ENCODE data around the gene CRYL1.
A peak's percentile ranks its signal among the peaks of the same experiment; 100 is the strongest.

The CRYL1 gene

GRCh38 chr13:20475927-20476691 is 49.5 kb downstream of the CRYL1 start:
- TF ChIP-seq CTCF (conservative IDR thresholded peaks at IDR 0.05) (no peak), ZFX (IDR thresholded peaks at IDR 0.05) (no peak)
- peak overlapping the region; percentile 5; the same call in 1 of the 2 replicates for H3K27ac ChIP-seq

DNA sequence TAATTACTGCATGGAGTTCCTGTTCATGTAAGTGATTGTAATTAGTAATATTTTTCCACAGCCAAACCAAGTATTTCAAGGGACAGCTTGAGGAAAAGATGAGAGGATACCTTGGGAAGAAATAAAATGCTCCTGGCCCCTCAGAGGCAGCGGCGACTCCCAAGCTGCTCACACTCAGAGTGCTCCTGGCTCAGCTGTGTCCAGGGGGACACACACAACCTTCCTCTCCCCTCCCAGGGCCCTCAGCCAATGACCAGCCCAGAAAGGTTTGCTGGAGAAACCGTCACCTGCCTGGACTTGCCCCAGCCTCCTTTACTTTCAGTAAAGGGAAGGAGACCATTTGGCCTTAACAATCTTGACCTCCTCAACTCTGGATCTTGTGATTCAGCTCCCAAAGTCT is 51.1 kb downstream of the CRYL1 start:
- H3K27ac ChIP-seq: no peak overlapping the region
- no peak for TF ChIP-seq CTCF (conservative IDR thresholded peaks at IDR 0.05)
- TF ChIP-seq ZFX (IDR thresholded peaks at IDR 0.05): no peak

DNA sequence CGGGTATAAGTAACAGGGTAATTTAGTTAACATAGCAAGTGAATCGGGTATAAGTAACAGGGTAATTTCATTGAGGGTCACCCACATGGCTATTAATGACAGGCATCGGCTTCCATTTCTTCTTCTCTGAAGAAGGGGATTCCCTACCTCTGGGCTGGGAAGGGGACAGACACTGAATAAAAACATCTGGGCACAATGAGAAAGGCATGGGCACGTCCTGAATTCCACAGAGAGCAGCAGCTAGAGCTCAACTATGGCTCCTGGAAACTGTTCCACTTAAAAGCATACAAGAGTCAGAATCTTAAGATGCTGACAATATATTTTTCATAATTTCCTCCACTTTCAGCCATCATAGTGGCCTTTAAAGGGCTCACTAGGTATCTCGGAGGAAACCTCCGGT is 51.8 kb downstream of the CRYL1 start:
- no peak overlapping the region for H3K27ac ChIP-seq
- TF ChIP-seq ZFX (IDR thresholded peaks at IDR 0.05) (no peak), CTCF (conservative IDR thresholded peaks at IDR 0.05) (no peak)

DNA sequence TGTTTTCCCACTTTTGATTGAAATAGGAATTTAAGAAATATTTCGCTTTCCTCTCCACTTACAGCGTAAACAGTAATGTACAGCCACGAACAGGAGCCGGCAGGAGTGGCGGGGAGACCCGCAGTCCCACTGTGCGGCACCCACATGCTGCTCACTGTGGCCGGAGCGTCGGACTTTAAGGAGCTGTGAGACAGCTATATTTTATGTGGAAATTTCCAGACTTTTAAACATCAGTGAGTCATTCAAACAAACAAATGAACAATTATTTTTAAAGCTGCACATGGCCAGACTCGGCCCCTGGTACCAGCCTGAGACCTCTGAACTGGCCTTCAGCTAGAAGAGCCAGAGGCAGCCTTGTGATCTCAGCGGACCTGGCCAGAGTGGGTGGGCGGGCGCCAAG is 52.5 kb downstream of the CRYL1 start:
- no peak overlapping the region for H3K27ac ChIP-seq
- TF ChIP-seq CTCF (conservative IDR thresholded peaks at IDR 0.05): no peak
- TF ChIP-seq ZFX (IDR thresholded peaks at IDR 0.05): no peak

- TF ChIP-seq CTCF (conservative IDR thresholded peaks at IDR 0.05): no peak
- TF ChIP-seq ZFX (IDR thresholded peaks at IDR 0.05): no peak
- no peak overlapping the region for H3K27ac ChIP-seq
These were observed 53.1 kb downstream of the CRYL1 start for GRCh38 chr13:20472531-20472930.

DNA sequence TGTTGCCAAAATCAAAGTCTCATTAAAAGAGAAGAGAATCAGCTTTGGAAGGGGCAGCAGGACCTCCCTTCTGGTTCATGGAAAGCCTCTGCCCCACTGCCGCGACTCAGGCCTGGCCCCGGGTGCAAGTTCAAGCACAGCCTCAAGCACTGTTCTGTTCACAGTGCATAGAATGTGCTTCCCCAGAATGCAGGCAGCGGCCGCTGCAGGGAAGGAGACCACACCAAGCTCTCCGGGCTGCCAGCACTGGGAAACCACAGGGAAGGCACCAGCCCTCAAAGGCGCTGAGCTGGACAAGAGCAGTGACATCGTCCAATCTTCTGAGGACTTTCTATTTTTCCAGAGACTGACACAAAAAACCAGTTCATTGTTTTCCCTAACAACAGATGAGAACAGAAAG is 55.5 kb downstream of the CRYL1 start:
- TF ChIP-seq ZFX (IDR thresholded peaks at IDR 0.05) (no peak), CTCF (conservative IDR thresholded peaks at IDR 0.05) (no peak)
- H3K27ac ChIP-seq: no peak overlapping the region

DNA sequence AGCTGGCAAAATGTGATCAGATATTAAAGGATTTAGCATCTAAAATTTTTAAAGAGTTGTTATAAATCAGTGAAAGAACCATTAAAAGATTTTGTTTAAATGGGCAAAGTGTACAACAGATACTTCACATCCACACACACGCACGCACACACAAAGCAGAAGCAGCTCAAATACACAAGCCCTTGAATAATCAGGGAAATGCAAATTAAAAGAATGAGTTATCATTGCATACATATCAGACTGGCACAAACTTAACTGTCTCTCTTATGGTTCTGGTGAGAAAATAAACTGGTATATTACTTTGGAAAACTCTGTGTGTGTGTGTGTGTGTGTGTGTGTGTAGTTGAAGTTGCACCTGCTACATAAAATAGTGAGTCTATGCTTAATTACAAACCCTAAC is 59.3 kb downstream of the CRYL1 start:
- H3K27ac ChIP-seq: no peak overlapping the region
- no peak for TF ChIP-seq CTCF (conservative IDR thresholded peaks at IDR 0.05)

Measured in C4-2B (cell line).